Measurements from ENCODE around the gene EMCN. TPM values are rescaled to one million over a fixed set of nuclear protein-coding genes. Genes with fewer than 3 reads are reported as not detected.

Gene EMCN
- total RNA-seq, 1 experiment from 2014 or later: not detected

- no peak for TF ChIP-seq ATF6 (CRISPR knock-in tag; IDR thresholded peaks at IDR 0.05)
- no peak for TF ChIP-seq MAX (CRISPR knock-in tag; IDR thresholded peaks at IDR 0.05)
- no peak for TF ChIP-seq RORB (CRISPR knock-in tag; IDR thresholded peaks at IDR 0.05)
Measured at GRCh38 chr4:100519205-100519604, 1.4 kb upstream of the EMCN start (continued).

- Mint-ChIP-seq H3K9me3 (no peaks in the 10 kb centered on the region), H3K36me3 (no peaks in the 10 kb centered on the region), H3K4me3 (no peak overlapping the region), H3K4me1 (peaks cover 17% of the 10 kb centered on the region), H3K27ac (no peak overlapping the region), H3K27me3 (ENCODE audit: low read depth) (no peaks in the 10 kb centered on the region)
- POLR2A ChIA-PET: interaction anchor here (0.9 kb wide), 1 partner anchor 15 kb away, joined by 3 read pairs; no protein-coding TSS in a partner anchor
- DNase-seq (ENCODE audit: low spot score): no peak
- no peak for ATAC-seq
- TF ChIP-seq NFE2L1 (CRISPR knock-in tag; IDR thresholded peaks at IDR 0.05): no peak
- TF ChIP-seq ZBTB43 (CRISPR knock-in tag; IDR thresholded peaks at IDR 0.05): no peak
- TF ChIP-seq OVOL2 (CRISPR knock-in tag; IDR thresholded peaks at IDR 0.05; ENCODE audit: borderline replicate concordance): no peak
- TF ChIP-seq ZNF138 (CRISPR knock-in tag; conservative IDR thresholded peaks at IDR 0.05): no peak
- no peak for TF ChIP-seq ZNF219 (CRISPR knock-in tag; IDR thresholded peaks at IDR 0.05; ENCODE audit: borderline replicate concordance)
- no peak for TF ChIP-seq ELF4 (CRISPR knock-in tag; IDR thresholded peaks at IDR 0.05; ENCODE audit: low read depth)
- no peak for TF ChIP-seq JAZF1 (CRISPR knock-in tag; IDR thresholded peaks at IDR 0.05)
- no peak for TF ChIP-seq MXD4 (CRISPR knock-in tag; IDR thresholded peaks at IDR 0.05; ENCODE audit: borderline replicate concordance)
- TF ChIP-seq ATF2 (CRISPR knock-in tag; IDR thresholded peaks at IDR 0.05; ENCODE audit: borderline replicate concordance, low read depth): no peak
- no peak for TF ChIP-seq ZBTB21 (CRISPR knock-in tag; IDR thresholded peaks at IDR 0.05; ENCODE audit: borderline replicate concordance)
- TF ChIP-seq HMGA2 (CRISPR knock-in tag; IDR thresholded peaks at IDR 0.05): no peak
- no peak for TF ChIP-seq ZNF671 (CRISPR knock-in tag; IDR thresholded peaks at IDR 0.05)
- no peak for TF ChIP-seq SMAD4 (CRISPR knock-in tag; IDR thresholded peaks at IDR 0.05)
- CTCF ChIA-PET: no interaction called here
Measured at GRCh38 chr4:100516225-100516624, 1.6 kb downstream of the EMCN start.

GRCh38 chr4:100511896-100512295 is 5.9 kb downstream of the EMCN start:
- ChIA-PET POLR2A (interaction anchor here (0.6 kb wide), 1 partner anchor 494 kb away, joined by 4 read pairs; no protein-coding TSS in a partner anchor), CTCF (interaction anchor here (0.7 kb wide), 1 partner anchor 151 kb away, joined by 3 read pairs; no protein-coding TSS in a partner anchor)
- H3K4me1 Mint-ChIP-seq: peaks cover 14% of the 10 kb centered on the region
- H3K9me3 Mint-ChIP-seq: no peaks in the 10 kb centered on the region
- ATAC-seq (no peak; the same call in 1 of the 2 replicates), DNase-seq (ENCODE audit: low spot score) (no peak)
- no peak overlapping the region for H3K27ac Mint-ChIP-seq
- no peaks in the 10 kb centered on the region for H3K27me3 Mint-ChIP-seq (ENCODE audit: low read depth)
- no peaks in the 10 kb centered on the region for H3K36me3 Mint-ChIP-seq
- H3K4me3 Mint-ChIP-seq: no peak overlapping the region
- TF ChIP-seq ZNF281 (CRISPR knock-in tag; IDR thresholded peaks at IDR 0.05) (no peak), ZNF263 (CRISPR knock-in tag; IDR thresholded peaks at IDR 0.05; ENCODE audit: low read depth) (no peak), ATF2 (CRISPR knock-in tag; IDR thresholded peaks at IDR 0.05; ENCODE audit: borderline replicate concordance, low read depth) (no peak), NR2C2 (CRISPR knock-in tag; IDR thresholded peaks at IDR 0.05) (no peak), ATF3 (CRISPR knock-in tag; conservative IDR thresholded peaks at IDR 0.05) (no peak), ATF1 (CRISPR knock-in tag; IDR thresholded peaks at IDR 0.05) (no peak), FOXJ3 (CRISPR knock-in tag; IDR thresholded peaks at IDR 0.05; ENCODE audit: borderline replicate concordance) (no peak), GRHL2 (CRISPR knock-in tag; IDR thresholded peaks at IDR 0.05; ENCODE audit: insufficient replicate concordance, severe bottlenecking) (no peak), NR3C1 (CRISPR knock-in tag; conservative IDR thresholded peaks at IDR 0.05; ENCODE audit: low read depth) (no peak)
